SK-N-SH (cell line): Measurements from ENCODE around the gene PPP1R3F. TPM values are rescaled to one million over a fixed set of nuclear protein-coding genes. Genes with fewer than 3 reads are reported as not detected.

Experiments used
- CTCF ChIA-PET: fragments of 300-600, 350-600 bp; formaldehyde crosslinking; extraction: SDS; loops from one replicate; lab custom pipeline; 2021; lab: Yijun Ruan, JAX
- POLR2A ChIA-PET: fragments of 350-600 bp; sonication (Branson Sonifier 250); formaldehyde crosslinking; extraction: SDS; loops from one replicate; lab custom pipeline; 2020; ENCODE audit warnings: antibody characterized with exemption, inconsistent platforms; lab: Yijun Ruan, JAX
- DNase-seq: peaks from one replicate; pipeline ENCODE4 v3.0.0; 2012
- H2AFZ ChIP-seq: fragments of 200-600 bp; sonication (generic); 2 replicates; pipeline ENCODE4 v1.8.1; 2016; ENCODE audit warnings: antibody characterized with exemption, mild to moderate bottlenecking, low read depth
- H3F3A ChIP-seq: fragments of 200-600 bp; sonication (generic); replicated peaks from 2 replicates; pipeline ENCODE3; 2016; ENCODE audit warnings: antibody characterized with exemption, mild to moderate bottlenecking; ENCODE audit not compliant: insufficient read depth
- H3K27ac ChIP-seq, 2 experiments: fragments of 200-500 bp in 1 of 2; fragments of 200-600 bp in 1 of 2; sonication (Bioruptor generic) in 1 of 2; sonication (generic), shearing (Covaris generic) in 1 of 2; 2 replicates each; pipeline versions ENCODE4 v1.5.1 to v1.6.1; 2014 to 2016; ENCODE audit warnings: low read depth in 2 of 2, inconsistent platforms in 1 of 2, low read length in 1 of 2, mild to moderate bottlenecking in 1 of 2, mixed read lengths in 1 of 2
- H3K27me3 ChIP-seq: fragments of 200-600 bp; sonication (generic), shearing (Covaris generic); 2 replicates; pipeline ENCODE4 v1.6.1; 2016; ENCODE audit warnings: mixed run types; ENCODE audit not compliant: insufficient read depth
- H3K36me3 ChIP-seq, 2 experiments: fragments of 200-500 bp in 1 of 2; fragments of 200-600 bp in 1 of 2; sonication (Bioruptor generic) in 1 of 2; sonication (generic) in 1 of 2; replicated peaks in 1 of 2; 2 replicates each; pipeline versions ENCODE3 to v1.5.1; 2014 to 2016; ENCODE audit warnings: low read length in 1 of 2, mild to moderate bottlenecking in 1 of 2; ENCODE audit not compliant: insufficient read depth in 2 of 2, control insufficient read depth in 1 of 2
- H3K4me1 ChIP-seq, 2 experiments: fragments of 200-500 bp in 1 of 2; fragments of 200-600 bp in 1 of 2; sonication (Bioruptor generic) in 1 of 2; sonication (generic), shearing (Covaris generic) in 1 of 2; 2 replicates each; pipeline versions ENCODE4 v1.5.1 to v1.6.1; 2014 to 2016; ENCODE audit warnings: low read depth in 1 of 2, low read length in 1 of 2, mixed run types in 1 of 2; ENCODE audit not compliant: insufficient read depth in 2 of 2, control insufficient read depth in 1 of 2
- H3K4me2 ChIP-seq: fragments of 200-600 bp; sonication (generic), shearing (Covaris generic); 2 replicates; pipeline ENCODE4 v1.6.1; 2017; ENCODE audit warnings: mixed run types
- H3K4me3 ChIP-seq, 2 experiments: fragments of 200-500 bp in 1 of 2; fragments of 200-600 bp in 1 of 2; sonication (Bioruptor generic) in 1 of 2; sonication (generic), shearing (Covaris generic) in 1 of 2; 2 replicates each; pipeline versions ENCODE4 v1.5.1 to v1.8.1; 2014 to 2016; ENCODE audit warnings: low read depth in 2 of 2, inconsistent platforms in 1 of 2, low read length in 1 of 2, mild to moderate bottlenecking in 1 of 2, mixed read lengths in 1 of 2, moderate library complexity in 1 of 2
- H3K79me2 ChIP-seq: fragments of 200-600 bp; sonication (generic); 2 replicates; pipeline ENCODE4 v1.8.1; 2017; ENCODE audit warnings: mild to moderate bottlenecking; ENCODE audit not compliant: insufficient read depth
- H3K9ac ChIP-seq: fragments of 200-600 bp; sonication (generic); 2 replicates; pipeline ENCODE4 v1.6.1; 2017; ENCODE audit warnings: mixed run types
- H3K9me2 ChIP-seq: fragments of 200-600 bp; sonication (generic); 2 replicates; pipeline ENCODE4 v1.6.1; 2017; ENCODE audit warnings: mixed run types
- H3K9me3 ChIP-seq: fragments of 200-600 bp; sonication (generic); 2 replicates; pipeline ENCODE4 v1.6.1; 2017; ENCODE audit warnings: mixed run types, mild to moderate bottlenecking, moderate library complexity
- H4K20me1 ChIP-seq: fragments of 200-600 bp; sonication (generic); 2 replicates; pipeline ENCODE4 v1.6.1; 2017; ENCODE audit warnings: mild to moderate bottlenecking, mixed run types; ENCODE audit not compliant: insufficient read depth
- CHD2 ChIP-seq: fragments of 150-350 bp; IDR thresholded peaks from 2 replicates; pipeline ENCODE4 v1.6.1; 2018; ENCODE audit warnings: low read length; ENCODE audit not compliant: partially characterized antibody
- ELF1 ChIP-seq: IDR thresholded peaks from 2 replicates; pipeline ENCODE4 v1.4.0; 2012
- EP300 ChIP-seq, 2 experiments: IDR thresholded peaks; 2 replicates each; pipeline versions ENCODE4 v1.4.0 to v1.6.1; 2012; ENCODE audit warnings: borderline replicate concordance in 1 of 2, low read depth in 1 of 2, low read length in 1 of 2
- EZH2phosphoT487 ChIP-seq: fragments of 200-600 bp; sonication (generic); IDR thresholded peaks from 2 replicates; pipeline ENCODE4 v1.6.1; 2017; ENCODE audit warnings: low read depth, mixed run types, mild to moderate bottlenecking, antibody characterized with exemption, moderate library complexity, borderline replicate concordance
- FOXJ3 ChIP-seq: sonication (generic); formaldehyde crosslinking; IDR thresholded peaks from 2 replicates; pipeline ENCODE4 v1.5.1; 2020; ENCODE audit warnings: mild to moderate bottlenecking, missing genetic modification reagents
- JUND ChIP-seq: IDR thresholded peaks from 2 replicates; pipeline ENCODE4 v1.4.0; 2012
- MAX ChIP-seq: IDR thresholded peaks from 2 replicates; pipeline ENCODE4 v1.4.0; 2012; ENCODE audit warnings: low read depth
- MEF2A ChIP-seq: IDR thresholded peaks from 2 replicates; pipeline ENCODE4 v1.4.0; 2012; ENCODE audit warnings: low read depth, borderline replicate concordance
- MXI1 ChIP-seq: IDR thresholded peaks from 2 replicates; pipeline ENCODE4 v1.6.1; 2012; ENCODE audit warnings: mild to moderate bottlenecking, low read depth, low read length, improper control_type of control experiment
- NRF1 ChIP-seq: IDR thresholded peaks from 2 replicates; pipeline ENCODE4 v1.6.1; 2012; ENCODE audit warnings: low read depth, mild to moderate bottlenecking, low read length
- POLR2AphosphoS5 ChIP-seq: IDR thresholded peaks from 2 replicates; pipeline ENCODE4 v1.6.1; 2012; ENCODE audit warnings: low read depth, low read length
- RAD21 ChIP-seq: IDR thresholded peaks from 2 replicates; pipeline ENCODE4 v1.6.1; 2012; ENCODE audit warnings: mild to moderate bottlenecking, low read length
- RFX5 ChIP-seq: IDR thresholded peaks from 2 replicates; pipeline ENCODE4 v1.6.1; 2012; ENCODE audit warnings: mild to moderate bottlenecking, improper control_type of control experiment, low read length
- RXRA ChIP-seq: IDR thresholded peaks from 2 replicates; pipeline ENCODE4 v1.4.0; 2012; ENCODE audit warnings: low read depth, mild to moderate bottlenecking, borderline replicate concordance
- SMC3 ChIP-seq: IDR thresholded peaks from 2 replicates; pipeline ENCODE4 v1.6.1; 2012; ENCODE audit warnings: low read depth, low read length, improper control_type of control experiment
- TAF1 ChIP-seq: IDR thresholded peaks from 2 replicates; pipeline ENCODE4 v1.6.1; 2012; ENCODE audit warnings: low read depth, mild to moderate bottlenecking, low read length, moderate library complexity, borderline replicate concordance
- TEAD4 ChIP-seq: IDR thresholded peaks from 2 replicates; pipeline ENCODE4 v1.4.0; 2012; ENCODE audit warnings: mild to moderate bottlenecking, borderline replicate concordance; ENCODE audit not compliant: insufficient read depth
- USF2 ChIP-seq: fragments of 150-350 bp; IDR thresholded peaks from 2 replicates; pipeline ENCODE4 v1.6.1; 2017; ENCODE audit warnings: antibody characterized with exemption, low read length, low read depth, borderline replicate concordance
- YY1 ChIP-seq: IDR thresholded peaks from 2 replicates; pipeline ENCODE4 v1.4.0; 2012; ENCODE audit warnings: low read depth, mild to moderate bottlenecking
- WGBS: methylation state at CpG from one replicate; pipeline ENCODE4 v1.1.6; 2017; ENCODE audit warnings: low lambda C conversion rate; 5-methylcytosine and 5-hydroxymethylcytosine counted together
- polyA plus RNA-seq, 3 experiments: library from polyadenylated mRNA; depleted of rRNA; stranded (reverse); fragments of >200 nt; gene quantifications; 2 replicates each; pipeline ENCODE4 v1.2.3, GENCODE V29; 2012
- TF ChIP-seq, protein P1 (sequence below): IDR thresholded peaks from 2 replicates; pipeline ENCODE4 v1.4.0; 2012; ENCODE audit warnings: low read depth, borderline replicate concordance

PPP1R3F gene
- polyA plus RNA-seq, 1 of the 3 experiments (the other 2 are of a cell fraction): 6.2 TPM

DNA sequence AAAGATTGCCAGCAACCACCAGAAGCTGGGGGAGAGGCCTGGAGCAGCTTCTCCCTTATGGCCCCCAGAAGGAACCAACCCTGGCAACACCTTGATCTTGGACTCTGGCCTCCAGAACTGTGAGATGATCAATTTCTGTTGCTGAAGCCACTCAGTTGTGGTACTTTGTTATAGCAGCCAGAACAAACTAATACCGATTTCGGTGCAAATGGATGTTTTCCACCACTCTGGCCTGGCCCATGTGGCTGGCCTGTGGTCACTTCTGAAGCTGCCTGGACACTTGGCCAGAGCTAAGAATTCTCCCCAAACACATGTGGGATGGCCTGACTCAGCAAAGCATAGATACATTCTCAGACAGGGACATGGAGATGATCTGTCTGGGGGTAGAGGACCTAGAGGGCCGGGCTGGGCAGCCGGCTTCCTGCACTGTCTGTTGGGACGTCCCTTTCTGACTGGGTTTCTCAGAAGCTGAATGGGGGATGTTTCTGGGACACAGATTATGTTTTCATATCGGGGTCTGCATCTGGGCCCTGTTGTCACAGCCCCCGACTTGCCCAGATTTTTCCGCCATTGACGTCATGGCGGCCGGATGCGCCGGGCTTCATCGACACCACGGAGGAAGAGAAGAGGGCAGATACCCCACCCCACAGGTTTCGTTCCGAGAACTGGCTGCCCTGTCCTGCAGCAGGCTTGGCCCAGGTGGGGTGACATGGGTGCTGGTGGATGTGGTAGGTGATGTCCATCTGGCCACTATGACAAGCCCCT, 9.2 kb upstream of the PPP1R3F start:
- Histone ChIP-seq H3K27ac (no peak overlapping the region), H3K9me2 (no peaks in the 10 kb centered on the region), H3K4me2 (no peak overlapping the region), H3K9me3 (no peaks in the 10 kb centered on the region), H3K4me3 (no peak overlapping the region), H3K36me3 (no peaks in the 10 kb centered on the region), H3K4me1 (no peaks in the 10 kb centered on the region), H2AFZ (no peak overlapping the region), H3F3A (no peaks in the 10 kb centered on the region), H3K9ac (no peak overlapping the region), H3K79me2 (no peaks in the 10 kb centered on the region), H4K20me1 (no peaks in the 10 kb centered on the region), H3K27me3 (peaks cover 11% of the 10 kb centered on the region; the same call in 1 of the 2 replicates)
- 59% methylated on average over 13 of the region's 17 CpGs for WGBS
- ChIA-PET CTCF (interaction anchor here (1.2 kb wide), 1 partner anchor 67 kb away, joined by 4 read pairs; no protein-coding TSS in a partner anchor), POLR2A (no interaction called here)
- TF ChIP-seq RFX5 (no peak), MXI1 (no peak), USF2 (no peak), MEF2A (no peak), RXRA (no peak), EP300 (IDR thresholded peaks at IDR 0.05; ENCODE audit: borderline replicate concordance in 1 of 2, low read depth in 1 of 2, low read length in 1 of 2) (no peak), NRF1 (no peak), SMC3 (no peak), ELF1 (no peak), FOXJ3 (CRISPR knock-in tag) (no peak), RAD21 (no peak), EZH2phosphoT487 (no peak), CHD2 (no peak), MAX (no peak), TAF1 (no peak), YY1 (no peak)
- TF ChIP-seq, protein P1, sequence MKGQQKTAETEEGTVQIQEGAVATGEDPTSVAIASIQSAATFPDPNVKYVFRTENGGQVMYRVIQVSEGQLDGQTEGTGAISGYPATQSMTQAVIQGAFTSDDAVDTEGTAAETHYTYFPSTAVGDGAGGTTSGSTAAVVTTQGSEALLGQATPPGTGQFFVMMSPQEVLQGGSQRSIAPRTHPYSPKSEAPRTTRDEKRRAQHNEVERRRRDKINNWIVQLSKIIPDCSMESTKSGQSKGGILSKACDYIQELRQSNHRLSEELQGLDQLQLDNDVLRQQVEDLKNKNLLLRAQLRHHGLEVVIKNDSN: no peak
- DNase-seq: no peak

DNA sequence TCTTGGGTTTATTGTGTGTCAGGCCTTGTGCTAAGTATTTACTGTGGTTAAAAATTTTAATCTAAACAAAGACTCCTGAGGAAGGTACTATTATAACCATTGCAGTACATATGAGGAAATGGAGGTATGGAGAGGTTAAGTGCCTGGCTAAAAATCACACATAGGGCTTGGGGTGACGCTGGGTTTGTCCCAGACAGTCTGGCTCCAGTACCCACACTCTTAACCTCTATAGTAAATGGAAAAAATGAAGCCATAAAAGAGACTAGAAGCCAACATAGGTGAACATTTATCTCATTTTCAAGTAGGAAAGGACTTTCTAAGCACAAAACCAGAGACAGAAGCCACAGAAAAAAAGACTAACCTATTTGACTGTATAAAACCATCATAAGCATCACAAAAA, 7.0 kb upstream of the PPP1R3F start:
- Histone ChIP-seq H3K36me3 (no peaks in the 10 kb centered on the region), H3K27me3 (peaks cover 11% of the 10 kb centered on the region; the same call in 1 of the 2 replicates), H3K9me3 (no peaks in the 10 kb centered on the region), H3K27ac (no peak overlapping the region), H3K4me3 (no peak overlapping the region), H3K79me2 (no peaks in the 10 kb centered on the region), H3K9me2 (no peaks in the 10 kb centered on the region), H3K4me2 (no peak overlapping the region), H3K4me1 (no peaks in the 10 kb centered on the region), H3F3A (no peaks in the 10 kb centered on the region), H2AFZ (no peak overlapping the region), H3K9ac (no peak overlapping the region), H4K20me1 (no peaks in the 10 kb centered on the region)
- ChIA-PET CTCF (no interaction called here), POLR2A (no interaction called here)
- no peak for DNase-seq
- TF ChIP-seq TEAD4 (no peak), YY1 (no peak), POLR2AphosphoS5 (no peak), JUND (no peak), NRF1 (no peak), ELF1 (no peak), MAX (no peak)
- WGBS: 12% methylated on average over 1 of the region's 1 CpG
